SJSA1 (cell line): ENCODE results near the gene ZFAND2B. TPM values are rescaled to one million over a fixed set of nuclear protein-coding genes. Genes with fewer than 3 reads are reported as not detected.
A peak's percentile ranks its signal among the peaks of the same experiment; 100 is the strongest.

Experiments used
- DNase-seq, 2 experiments: peaks; one replicate each; pipeline ENCODE4 v3.0.0-alpha.2; 2015 to 2020; ENCODE audit warnings: low spot score in 2 of 2, low read depth in 1 of 2
- H3K27ac ChIP-seq: fragments of 250-450 bp; sonication (Bioruptor Pico); 2 replicates; pipeline ENCODE4 v1.5.1; 2020; ENCODE audit warnings: mild to moderate bottlenecking, moderate library complexity
- H3K27me3 ChIP-seq: fragments of 250-450 bp; sonication (Bioruptor Pico); replicated peaks from 2 replicates; pipeline ENCODE4 v1.5.1; 2020; ENCODE audit warnings: mild to moderate bottlenecking, moderate library complexity
- H3K36me3 ChIP-seq: fragments of 250-450 bp; sonication (Bioruptor Pico); 2 replicates; pipeline ENCODE4 v1.5.1; 2020; ENCODE audit warnings: mild to moderate bottlenecking
- H3K4me1 ChIP-seq: fragments of 250-450 bp; sonication (Bioruptor Pico); replicated peaks from 2 replicates; pipeline ENCODE4 v1.6.1; 2021; ENCODE audit warnings: mild to moderate bottlenecking
- H3K4me3 ChIP-seq: fragments of 250-450 bp; sonication (Bioruptor Pico); 2 replicates; pipeline ENCODE4 v1.5.1; 2020; ENCODE audit warnings: mild to moderate bottlenecking
- H3K9me3 ChIP-seq: fragments of 250-450 bp; sonication (Bioruptor Pico); replicated peaks from 2 replicates; pipeline ENCODE4 v1.5.1; 2020; ENCODE audit warnings: mild to moderate bottlenecking
- total RNA-seq: library from RNA; depleted of rRNA; stranded (reverse); fragments of >200 nt; shearing (Covaris generic); gene quantifications from 2 replicates; pipeline ENCODE4 v1.2.3, GENCODE V29; 2014

ZFAND2B gene
- total RNA-seq, 1 experiment from 2014 or later, result 42.7 TPM

DNA sequence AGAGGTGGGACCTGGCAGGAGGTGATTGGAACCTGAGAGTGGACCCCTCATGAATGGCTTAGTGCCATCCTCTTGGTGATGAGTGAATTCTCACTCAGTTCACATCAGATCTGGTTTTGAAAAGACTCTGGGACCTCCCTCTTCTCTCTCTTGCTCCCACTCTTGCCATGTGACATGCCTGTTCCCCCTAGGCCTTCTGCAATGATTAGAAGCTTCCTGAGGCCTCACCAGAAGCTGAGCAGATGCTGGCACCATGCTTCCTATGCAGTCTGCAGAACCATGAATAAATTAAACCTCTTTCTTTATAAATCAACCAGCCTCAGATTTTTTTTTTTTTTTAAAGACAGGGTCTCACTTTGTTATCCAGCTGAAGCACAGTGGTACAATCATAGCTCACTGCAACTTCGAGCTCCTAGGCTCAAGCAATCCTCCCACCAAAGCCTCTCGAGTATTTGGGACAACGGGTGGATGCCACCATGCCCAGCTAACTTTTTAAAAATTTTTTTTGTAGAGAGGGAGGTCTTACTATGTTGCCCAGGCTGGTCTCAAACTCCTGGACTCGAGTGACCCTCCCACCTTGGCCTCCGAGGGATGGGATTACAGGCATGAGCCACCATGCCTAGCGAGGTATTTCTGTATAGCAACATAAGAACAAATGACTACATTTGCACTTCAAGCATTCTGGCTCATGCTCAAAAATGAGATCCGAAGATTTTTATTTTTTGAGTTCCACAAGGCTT, 2.0 kb upstream of the ZFAND2B start:
- Histone ChIP-seq H3K36me3 (peaks cover 25% of the 10 kb centered on the region), H3K4me1 (peaks cover 18% of the 10 kb centered on the region), H3K4me3 (no peak overlapping the region), H3K27ac (no peak overlapping the region), H3K9me3 (no peaks in the 10 kb centered on the region), H3K27me3 (no peaks in the 10 kb centered on the region; the same call in 1 of the 2 replicates)
- DNase-seq, result no peak

DNA sequence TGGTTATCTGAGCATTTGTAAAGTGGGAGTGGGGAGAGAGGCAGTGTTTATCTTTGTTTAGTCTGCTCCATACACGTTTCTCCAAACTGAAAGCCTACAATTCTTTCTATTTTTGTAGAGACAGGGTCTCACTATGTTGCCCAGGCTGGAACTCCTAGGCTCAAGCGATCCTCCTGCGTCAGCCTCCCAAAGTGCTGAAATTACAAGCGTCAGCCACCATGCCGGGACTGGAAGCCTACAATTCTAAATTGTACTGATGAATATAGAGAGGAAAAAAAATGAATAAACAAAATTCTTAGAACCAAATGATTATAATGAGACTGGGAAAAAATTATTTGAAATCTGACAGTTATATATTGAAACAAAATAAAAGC, 1.4 kb upstream of the ZFAND2B start:
- H3K4me1 ChIP-seq, result peaks cover 18% of the 10 kb centered on the region
- peaks cover 31% of the 10 kb centered on the region for H3K36me3 ChIP-seq
- H3K4me3 ChIP-seq, result no peak overlapping the region
- DNase-seq, result no peak
- H3K27me3 ChIP-seq, result no peaks in the 10 kb centered on the region
- no peaks in the 10 kb centered on the region for H3K9me3 ChIP-seq
- no peak overlapping the region for H3K27ac ChIP-seq

DNA sequence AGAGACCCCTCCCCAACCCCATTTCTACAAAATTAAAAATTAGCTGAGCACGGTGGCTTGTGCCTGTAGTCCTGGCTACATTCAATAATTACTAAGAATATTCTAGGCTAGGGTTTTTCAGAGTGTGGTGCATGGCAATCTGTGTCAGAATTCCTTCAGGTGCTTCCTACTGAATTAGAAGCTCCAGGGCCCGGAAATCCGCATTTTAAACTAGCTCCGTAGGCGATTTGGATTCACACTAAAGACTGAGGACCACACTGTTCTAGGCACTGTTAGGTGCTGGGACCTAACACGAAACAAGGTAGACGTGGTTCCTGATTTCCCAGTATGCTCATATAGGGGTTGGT, 628 bp upstream of the ZFAND2B start:
- peaks cover 18% of the 10 kb centered on the region for H3K4me1 ChIP-seq
- no peaks in the 10 kb centered on the region for H3K27me3 ChIP-seq
- H3K36me3 ChIP-seq, result peaks cover 39% of the 10 kb centered on the region
- H3K9me3 ChIP-seq, result no peaks in the 10 kb centered on the region
- DNase-seq, result no peak
- peak overlapping the region; percentile 57 for H3K4me3 ChIP-seq
- H3K27ac ChIP-seq, result no peak overlapping the region

DNA sequence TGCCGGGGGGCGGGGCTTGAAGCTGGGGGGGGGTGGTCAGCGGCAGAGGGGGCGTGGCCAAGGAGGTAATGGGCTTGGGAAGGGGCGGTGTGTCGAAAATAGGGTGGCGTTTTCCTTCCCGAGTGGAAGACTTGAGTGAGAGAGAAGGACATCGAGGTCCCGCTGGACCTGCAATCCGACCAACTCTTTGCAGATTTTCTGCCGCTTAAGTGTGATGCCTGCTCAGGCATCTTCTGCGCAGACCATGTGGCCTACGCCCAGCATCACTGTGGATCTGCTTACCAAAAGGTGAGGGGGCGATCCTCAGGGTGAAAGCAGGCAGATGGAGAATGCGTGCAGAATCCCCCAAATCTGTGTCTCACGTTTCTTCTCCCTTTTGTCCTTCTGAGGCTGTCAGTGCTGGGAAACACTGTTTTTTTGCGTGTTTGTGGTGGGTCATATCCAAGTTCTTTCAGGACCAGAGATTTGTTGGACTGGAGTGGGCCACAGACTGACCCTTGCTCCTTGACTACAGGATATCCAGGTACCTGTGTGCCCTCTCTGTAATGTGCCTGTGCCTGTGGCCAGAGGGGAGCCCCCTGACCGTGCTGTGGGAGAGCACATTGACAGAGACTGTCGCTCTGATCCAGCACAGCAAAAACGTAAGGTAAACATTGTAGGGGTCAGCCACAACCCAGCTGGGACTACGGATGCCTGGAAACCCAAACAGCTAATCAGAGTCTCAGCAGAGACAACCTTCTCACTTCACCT, 727 bp downstream of the ZFAND2B start:
- DNase-seq, result peak; percentile 11 to 38
- Histone ChIP-seq H3K27ac (no peak overlapping the region), H3K27me3 (no peaks in the 10 kb centered on the region), H3K9me3 (no peaks in the 10 kb centered on the region), H3K4me3 (peak overlapping the region; percentile 57), H3K4me1 (peaks cover 18% of the 10 kb centered on the region), H3K36me3 (peaks cover 51% of the 10 kb centered on the region)

DNA sequence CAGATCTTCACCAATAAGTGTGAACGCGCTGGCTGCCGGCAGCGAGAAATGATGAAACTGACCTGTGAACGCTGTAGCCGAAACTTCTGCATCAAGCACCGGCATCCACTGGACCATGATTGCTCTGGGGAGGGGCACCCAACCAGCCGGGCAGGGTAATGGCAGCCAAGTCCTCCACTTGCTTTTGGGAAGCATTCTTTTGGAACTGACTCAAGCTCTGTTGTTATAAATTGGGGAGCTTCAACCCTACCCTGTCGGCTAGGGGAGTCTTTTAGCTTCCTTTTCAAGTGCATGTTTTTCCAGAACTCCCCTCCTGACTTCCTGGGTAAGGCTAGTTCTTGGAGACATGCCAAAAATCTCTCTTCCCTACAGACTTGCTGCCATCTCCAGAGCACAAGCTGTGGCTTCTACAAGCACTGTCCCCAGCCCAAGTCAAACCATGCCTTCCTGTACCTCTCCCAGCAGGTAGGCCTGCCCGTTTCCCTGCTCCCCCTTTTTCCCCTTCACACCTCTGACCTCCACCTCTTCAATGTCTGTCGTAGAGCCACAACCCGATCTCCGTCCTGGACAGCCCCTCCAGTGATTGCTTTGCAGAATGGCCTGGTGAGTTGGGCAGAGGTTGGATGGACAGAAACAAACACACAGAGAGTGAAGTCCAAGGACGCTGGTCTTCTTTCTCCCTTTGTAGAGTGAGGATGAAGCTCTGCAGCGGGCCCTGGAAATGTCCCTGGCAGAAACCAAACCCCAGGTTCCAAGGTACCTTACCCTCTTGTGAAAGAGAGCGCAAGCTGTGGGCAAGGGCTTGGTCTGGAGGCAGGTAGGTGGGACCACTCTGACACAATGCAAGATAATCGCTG, 1.5 kb downstream of the ZFAND2B start:
- Histone ChIP-seq H3K27me3 (no peaks in the 10 kb centered on the region), H3K27ac (no peak overlapping the region), H3K36me3 (peaks cover 59% of the 10 kb centered on the region), H3K9me3 (no peaks in the 10 kb centered on the region), H3K4me3 (no peak overlapping the region), H3K4me1 (peaks cover 18% of the 10 kb centered on the region)
- peak; percentile 28 to 31 for DNase-seq

DNA sequence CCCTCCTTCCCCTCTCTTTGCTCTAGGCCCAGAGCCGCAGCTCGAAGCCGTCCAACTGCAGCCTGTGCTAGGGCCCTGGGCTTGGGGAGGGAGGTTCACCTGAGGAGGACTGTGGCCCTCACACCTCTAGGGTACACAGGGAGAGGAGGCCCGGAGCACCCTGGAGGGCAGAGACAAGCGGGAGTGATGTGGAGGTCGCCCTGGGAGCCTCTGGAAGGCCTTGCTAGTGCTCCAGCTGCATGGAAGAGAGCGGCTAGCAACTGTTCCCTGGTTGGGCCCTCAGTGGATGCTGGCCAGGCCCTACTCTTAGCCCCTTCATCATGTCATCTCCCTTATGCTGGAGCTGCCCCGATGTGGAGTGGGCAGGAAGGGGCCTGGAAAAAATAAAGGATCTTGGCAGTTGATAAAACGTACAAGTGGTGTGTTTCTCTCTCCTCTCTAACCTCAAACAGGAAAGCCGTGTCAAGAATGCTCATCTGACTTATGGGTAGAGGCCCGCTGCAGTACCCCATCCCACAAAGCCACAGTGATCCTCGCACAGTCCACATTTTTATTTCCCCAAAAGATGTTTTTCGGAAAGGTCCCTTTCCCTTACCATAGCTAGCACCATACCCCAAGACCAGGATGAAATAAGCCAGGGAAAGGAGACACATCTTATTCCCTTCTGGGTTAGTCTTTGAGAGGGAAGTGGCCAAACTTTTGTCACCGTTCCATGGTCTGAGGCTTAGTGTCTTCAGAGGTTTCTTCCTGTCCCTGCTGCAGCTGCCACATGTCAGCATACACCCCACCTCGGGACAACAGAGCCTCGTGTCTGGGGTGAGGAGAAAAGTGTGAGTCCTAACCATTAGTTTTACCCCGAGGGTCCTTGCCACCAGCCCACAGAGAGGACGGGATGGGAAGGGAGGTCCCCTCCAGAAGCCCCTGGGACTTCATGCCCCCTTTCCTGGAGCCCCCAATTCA, 2.9 kb downstream of the ZFAND2B start:
- DNase-seq, result peak in 1 of 2 experiments; percentile 33
- Histone ChIP-seq H3K4me1 (peaks cover 18% of the 10 kb centered on the region), H3K36me3 (peaks cover 73% of the 10 kb centered on the region), H3K4me3 (no peak overlapping the region), H3K9me3 (no peaks in the 10 kb centered on the region), H3K27ac (no peak overlapping the region), H3K27me3 (no peaks in the 10 kb centered on the region)

DNA sequence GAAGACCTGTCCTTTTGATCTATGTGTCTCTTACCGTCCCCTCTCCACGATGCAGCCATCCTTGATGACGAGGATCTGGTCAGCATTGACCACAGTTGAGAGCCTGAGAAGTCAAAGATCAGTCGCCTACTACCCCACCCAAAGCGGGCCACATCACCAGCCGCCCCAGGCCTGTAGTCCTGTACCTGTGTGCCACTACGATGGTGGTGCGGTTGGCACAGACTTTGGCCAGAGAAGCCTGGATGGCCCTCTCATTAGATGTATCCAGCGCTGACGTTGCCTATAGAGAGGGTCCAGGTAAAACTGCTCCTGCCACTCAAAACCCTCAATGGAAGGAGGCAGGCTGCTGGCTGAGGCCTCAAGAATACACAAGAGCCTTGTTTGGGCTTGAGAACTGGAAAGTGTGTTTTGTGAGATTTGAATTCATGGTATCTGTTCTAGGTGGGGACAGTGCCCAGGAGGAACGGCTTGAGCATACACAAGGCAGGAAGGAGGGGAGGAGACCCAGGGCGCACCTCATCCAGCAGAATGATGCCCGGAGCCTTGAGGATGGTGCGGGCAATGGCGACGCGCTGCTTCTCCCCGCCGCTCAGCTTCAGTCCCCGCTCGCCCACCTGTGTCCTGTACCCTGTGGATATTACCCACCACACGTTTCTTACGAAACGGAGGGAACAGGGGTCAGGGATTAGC, 3.8 kb downstream of the ZFAND2B start:
- H3K27me3 ChIP-seq, result no peaks in the 10 kb centered on the region
- DNase-seq, result peak in 1 of 2 experiments; percentile 34
- peaks cover 81% of the 10 kb centered on the region for H3K36me3 ChIP-seq
- no peaks in the 10 kb centered on the region for H3K9me3 ChIP-seq
- no peak overlapping the region for H3K4me3 ChIP-seq
- peaks cover 18% of the 10 kb centered on the region for H3K4me1 ChIP-seq
- no peak overlapping the region for H3K27ac ChIP-seq

DNA sequence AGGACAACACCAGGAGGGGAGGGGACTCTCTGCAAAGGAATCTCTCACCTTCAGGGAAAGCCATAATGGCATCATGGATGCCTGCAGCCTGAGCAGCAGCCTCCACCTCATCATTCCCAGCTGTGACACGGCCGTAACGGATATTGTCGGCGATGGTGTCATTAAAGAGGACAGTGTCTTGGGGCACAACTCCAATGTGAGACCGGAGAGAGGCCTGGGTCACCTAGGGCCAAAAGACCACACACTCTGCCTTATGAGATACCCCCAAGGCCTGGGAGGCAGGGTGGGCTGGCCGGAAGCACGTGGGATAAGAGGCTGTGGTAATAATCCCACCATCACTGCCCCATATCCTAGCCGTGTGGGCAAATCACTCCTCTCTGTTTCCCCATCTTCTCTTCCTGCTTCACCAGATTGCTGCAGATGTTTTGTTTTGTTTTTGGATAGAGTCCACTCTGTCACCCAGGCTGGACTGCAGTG, 4.3 kb downstream of the ZFAND2B start:
- H3K27ac ChIP-seq, result no peak overlapping the region
- no peak overlapping the region for H3K4me3 ChIP-seq
- H3K36me3 ChIP-seq, result peaks cover 87% of the 10 kb centered on the region
- no peaks in the 10 kb centered on the region for H3K9me3 ChIP-seq
- H3K27me3 ChIP-seq, result no peaks in the 10 kb centered on the region
- peak in 1 of 2 experiments; percentile 26 for DNase-seq
- H3K4me1 ChIP-seq, result peaks cover 18% of the 10 kb centered on the region

DNA sequence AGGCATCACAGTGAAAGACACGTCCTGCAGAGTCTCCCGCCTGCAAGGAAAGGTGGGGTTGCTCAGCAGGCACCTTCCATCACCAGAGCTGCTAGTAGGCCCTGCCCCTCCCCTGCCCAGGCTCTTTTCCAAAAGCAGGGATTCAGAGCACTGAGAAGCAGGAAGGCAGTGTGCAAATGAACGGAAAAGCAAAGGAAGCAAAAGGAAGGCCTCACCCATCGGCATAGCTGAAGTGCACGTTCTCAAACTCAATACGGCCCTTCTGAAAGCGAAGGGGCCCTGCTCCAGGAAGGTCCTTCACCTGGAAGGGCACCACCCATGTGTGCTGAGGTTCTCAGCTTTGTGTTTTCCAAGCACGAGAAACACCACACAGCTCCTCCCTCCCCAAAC, 6.4 kb downstream of the ZFAND2B start:
- Histone ChIP-seq H3K27ac (no peak overlapping the region), H3K36me3 (peaks cover 88% of the 10 kb centered on the region), H3K4me3 (no peak overlapping the region), H3K9me3 (no peaks in the 10 kb centered on the region), H3K4me1 (peaks cover 13% of the 10 kb centered on the region), H3K27me3 (no peaks in the 10 kb centered on the region)
- DNase-seq, result no peak

DNA sequence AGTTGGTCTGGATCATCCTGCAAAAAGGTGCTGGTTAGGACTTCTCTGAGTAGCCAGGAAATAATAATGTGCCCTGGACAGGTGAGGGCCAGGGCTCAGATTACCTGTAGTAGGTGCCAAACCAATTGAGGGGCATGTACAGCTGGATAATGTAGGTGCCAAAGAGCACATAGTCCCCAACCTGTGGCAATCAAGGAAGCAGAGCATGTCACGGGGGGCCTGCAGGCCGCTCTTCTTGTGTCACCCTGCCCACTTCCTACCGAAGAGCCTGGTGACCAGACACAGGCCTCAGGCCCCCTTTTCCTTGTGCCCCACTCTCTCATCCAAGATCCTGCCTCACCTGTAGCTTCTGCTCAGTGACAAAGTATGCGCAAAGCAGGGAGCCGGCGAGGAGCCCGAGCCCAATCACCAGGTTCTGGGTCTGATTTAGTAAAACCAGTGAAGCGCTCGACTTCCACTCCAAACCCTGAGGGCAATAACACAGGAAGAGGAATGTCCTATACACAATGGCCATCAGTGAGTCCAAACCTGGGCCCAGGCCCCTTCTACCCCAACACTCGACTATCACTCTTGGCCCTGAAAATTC, 7.0 kb downstream of the ZFAND2B start:
- peak in 1 of 2 experiments; percentile 30 for DNase-seq
- Histone ChIP-seq H3K4me1 (peaks cover 16% of the 10 kb centered on the region), H3K27me3 (no peaks in the 10 kb centered on the region), H3K4me3 (no peak overlapping the region), H3K36me3 (peaks cover 82% of the 10 kb centered on the region), H3K9me3 (no peaks in the 10 kb centered on the region), H3K27ac (no peak overlapping the region)

DNA sequence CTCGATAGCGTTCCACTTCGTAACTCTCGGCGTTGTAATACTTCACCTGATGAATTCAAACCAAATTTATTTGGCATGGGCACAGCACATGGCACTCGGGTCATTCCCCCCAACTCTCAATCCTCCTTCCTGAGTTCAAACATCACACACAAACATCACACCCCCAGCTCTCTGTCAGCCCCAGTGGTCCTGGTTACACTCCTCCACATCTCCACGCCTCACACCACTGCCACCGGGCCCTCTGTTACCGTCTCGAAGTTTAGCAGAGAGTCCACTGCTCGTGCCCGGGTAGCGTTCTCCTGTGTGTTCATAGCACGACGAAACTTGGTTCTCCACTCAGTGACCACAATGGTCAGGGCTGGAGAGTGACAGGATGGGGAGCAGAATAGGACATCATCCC, 7.6 kb downstream of the ZFAND2B start:
- no peak overlapping the region for H3K4me3 ChIP-seq
- H3K9me3 ChIP-seq, result no peaks in the 10 kb centered on the region
- no peak overlapping the region for H3K27ac ChIP-seq
- H3K27me3 ChIP-seq, result no peaks in the 10 kb centered on the region
- H3K36me3 ChIP-seq, result peaks cover 77% of the 10 kb centered on the region
- DNase-seq, result peak in 1 of 2 experiments; percentile 39
- H3K4me1 ChIP-seq, result peaks cover 22% of the 10 kb centered on the region

DNA sequence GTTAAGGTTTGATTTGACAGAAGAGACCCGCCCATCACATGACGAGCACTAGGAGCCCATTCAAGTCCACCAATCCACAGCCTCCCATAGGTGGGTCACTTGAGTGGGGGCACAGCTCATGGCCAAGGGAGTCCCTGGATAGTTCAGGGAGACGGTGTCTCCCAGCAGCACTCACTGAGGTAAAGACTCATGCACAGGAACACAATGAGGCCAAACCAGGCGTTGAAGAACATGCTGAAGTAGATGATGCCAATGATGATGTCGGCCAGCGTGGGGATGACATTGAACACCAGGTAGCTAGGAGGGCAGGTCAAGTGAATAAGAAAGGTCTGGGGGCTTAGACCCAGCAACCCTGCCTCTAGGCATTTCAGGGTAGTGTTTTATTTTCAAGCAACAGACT, 8.2 kb downstream of the ZFAND2B start:
- DNase-seq, result no peak
- no peaks in the 10 kb centered on the region for H3K27me3 ChIP-seq
- no peaks in the 10 kb centered on the region for H3K9me3 ChIP-seq
- H3K27ac ChIP-seq, result no peak overlapping the region
- peaks cover 27% of the 10 kb centered on the region for H3K4me1 ChIP-seq
- no peak overlapping the region for H3K4me3 ChIP-seq
- peaks cover 77% of the 10 kb centered on the region for H3K36me3 ChIP-seq
